Measurements from ENCODE around the gene PRSS53.

DNA sequence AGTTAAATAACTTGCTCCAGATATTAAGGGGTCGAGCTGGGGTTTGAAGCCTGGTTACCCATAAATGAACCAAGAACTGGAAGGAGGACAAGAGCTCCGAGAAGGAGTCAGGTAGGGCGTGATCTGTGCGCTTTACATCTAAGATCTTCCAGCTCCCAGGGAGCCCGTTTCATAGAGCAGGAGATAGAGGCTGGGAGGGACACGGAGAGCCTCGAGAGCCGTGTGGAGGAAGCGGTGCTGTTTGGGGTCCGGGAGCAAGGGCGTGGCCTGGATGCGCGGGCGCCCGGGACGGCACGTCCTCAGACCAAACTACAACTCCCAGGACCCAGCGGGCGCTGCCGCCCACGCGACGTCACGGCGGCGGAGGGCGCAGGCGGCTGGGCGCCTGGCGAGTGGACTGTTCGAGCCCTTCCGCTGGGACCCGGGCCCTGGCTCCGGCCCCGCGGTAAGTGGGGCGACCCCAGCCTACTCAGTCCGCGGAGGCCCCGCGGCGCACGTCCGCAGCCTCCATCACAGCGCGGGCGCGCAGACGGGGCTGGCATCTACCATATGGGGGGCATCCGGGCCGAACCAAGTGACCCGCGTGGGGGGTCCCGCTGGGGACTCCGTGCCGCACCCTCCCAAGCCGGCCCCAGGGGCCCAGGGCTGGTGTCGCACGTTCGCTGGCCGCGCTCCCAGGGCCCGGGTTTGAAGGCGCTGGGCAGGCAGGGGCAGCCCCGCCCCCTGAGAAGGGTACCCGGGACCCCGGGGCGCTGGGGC, 19.5 kb upstream of the PRSS53 start, which contains the start of gene BCKDK:
- TF ChIP-seq, protein P1, sequence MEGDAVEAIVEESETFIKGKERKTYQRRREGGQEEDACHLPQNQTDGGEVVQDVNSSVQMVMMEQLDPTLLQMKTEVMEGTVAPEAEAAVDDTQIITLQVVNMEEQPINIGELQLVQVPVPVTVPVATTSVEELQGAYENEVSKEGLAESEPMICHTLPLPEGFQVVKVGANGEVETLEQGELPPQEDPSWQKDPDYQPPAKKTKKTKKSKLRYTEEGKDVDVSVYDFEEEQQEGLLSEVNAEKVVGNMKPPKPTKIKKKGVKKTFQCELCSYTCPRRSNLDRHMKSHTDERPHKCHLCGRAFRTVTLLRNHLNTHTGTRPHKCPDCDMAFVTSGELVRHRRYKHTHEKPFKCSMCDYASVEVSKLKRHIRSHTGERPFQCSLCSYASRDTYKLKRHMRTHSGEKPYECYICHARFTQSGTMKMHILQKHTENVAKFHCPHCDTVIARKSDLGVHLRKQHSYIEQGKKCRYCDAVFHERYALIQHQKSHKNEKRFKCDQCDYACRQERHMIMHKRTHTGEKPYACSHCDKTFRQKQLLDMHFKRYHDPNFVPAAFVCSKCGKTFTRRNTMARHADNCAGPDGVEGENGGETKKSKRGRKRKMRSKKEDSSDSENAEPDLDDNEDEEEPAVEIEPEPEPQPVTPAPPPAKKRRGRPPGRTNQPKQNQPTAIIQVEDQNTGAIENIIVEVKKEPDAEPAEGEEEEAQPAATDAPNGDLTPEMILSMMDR (IDR thresholded peaks at IDR 0.05) = no peak
- TF ChIP-seq EP300 (IDR thresholded peaks at IDR 0.05) (no peak), POLR2A (IDR thresholded peaks at IDR 0.05) (peak; percentile 47)
